Tibial artery (tissue), 4 donors: Measurements from ENCODE around the gene GPX1.
"Not testable (repeated sequence)": the region's sequence is repeated elsewhere in the genome, so short reads cannot be mapped to it uniquely, and the experiment has no call there.

ENCODE experiments used
- DNase-seq, 2 donors: peaks; one replicate each; pipeline ENCODE4 v3.0.0-alpha.2; 2019
- H3K27ac ChIP-seq, 2 donors: fragments of 200-600 bp; sonication (generic) in 1 of 2; 1 replicate in 1 of 2; 2 replicates in 1 of 2; pipeline ENCODE4 v1.5.1; 2018 to 2019; ENCODE audit warnings: mild to moderate bottlenecking in 1 of 2
- H3K27me3 ChIP-seq, 2 donors: fragments of 200-600 bp; sonication (generic) in 1 of 2; one replicate each; pipeline versions ENCODE4 v1.5.1 to v1.6.0; 2016 to 2019
- H3K36me3 ChIP-seq, 3 donors: fragments of 200-600 bp; sonication (generic) in 2 of 3; one replicate each; pipeline ENCODE4 v1.5.1; 2016 to 2019; ENCODE audit warnings: mild to moderate bottlenecking in 2 of 3
- H3K4me1 ChIP-seq, 4 donors: fragments of 200-600 bp; sonication (generic) in 2 of 4; 1 replicate in 3 of 4; 2 replicates in 1 of 4; pipeline ENCODE4 v1.5.1; 2016 to 2019
- H3K4me3 ChIP-seq, 2 donors: fragments of 200-600 bp; sonication (generic) in 1 of 2; 1 replicate in 1 of 2; 2 replicates in 1 of 2; pipeline ENCODE4 v1.5.1; 2018 to 2019; ENCODE audit warnings: mild to moderate bottlenecking in 2 of 2
- H3K9me3 ChIP-seq, 3 donors: fragments of 200-600 bp; sonication (generic) in 1 of 3; one replicate each; pipeline ENCODE4 v1.5.1; 2016 to 2019
- intact Hi-C: fragments of 100-400 bp; cut with DNase I; formaldehyde crosslinking; loops from one replicate; pipeline ENCODE4 v1.15.0; 2023; ENCODE audit warnings: low total_unique reads
- TF ChIP-seq, protein P1 (sequence below), 2 experiments: fragments of 200-600 bp in 1 of 2; fragments of 450-650 bp in 1 of 2; IDR thresholded peaks; one replicate each; pipeline ENCODE4 v1.5.1; 2017 to 2019; ENCODE audit warnings: antibody characterized with exemption in 2 of 2, mild to moderate bottlenecking in 1 of 2, moderate library complexity in 1 of 2

GPX1 gene

DNA sequence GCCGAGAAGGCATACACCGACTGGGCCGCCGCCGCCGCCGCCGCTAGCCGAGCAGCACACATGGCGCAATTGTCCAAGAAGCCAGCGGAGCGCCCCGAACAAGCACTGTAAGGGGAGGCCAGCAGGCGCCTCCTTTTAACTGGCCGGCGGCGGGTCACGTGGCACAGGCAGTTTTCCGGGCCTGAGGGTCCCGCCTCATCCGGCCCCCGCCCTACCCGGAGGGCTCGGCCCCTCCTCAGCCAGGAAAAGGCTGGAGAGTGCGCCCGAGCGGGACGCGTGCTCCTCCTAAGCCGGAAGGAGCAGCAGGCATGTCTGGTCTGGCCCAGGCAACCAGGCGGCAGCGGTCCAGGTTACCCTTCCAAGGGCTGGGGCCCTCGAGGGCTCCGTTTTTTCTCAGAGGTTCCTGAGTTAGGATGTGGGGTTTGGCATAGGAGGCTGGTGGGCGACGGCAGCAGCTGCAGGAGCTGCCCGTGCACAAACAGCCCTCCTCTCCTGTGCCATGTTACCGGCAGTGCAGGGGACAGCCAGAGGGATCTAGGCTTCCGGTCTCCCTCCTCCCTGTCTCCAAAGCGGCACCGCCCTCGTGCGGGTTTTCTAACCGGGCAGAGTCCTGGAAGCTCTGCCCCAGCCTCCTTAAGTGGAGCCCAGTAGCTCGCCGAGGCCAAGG, at the start of gene GPX1:
GPX1 (minus strand) TSS at position 137 of the 667 bp plus-strand sequence; CDS start at position 62, 75 bp downstream.
- H3K27ac ChIP-seq, result peak within 1 kb of the TSS; percentile 86 to 92
- H3K27me3 ChIP-seq, result no peaks in the 10 kb centered on the region
- peak within 1 kb of the TSS; percentile 75 to 84 for H3K4me3 ChIP-seq
- DNase-seq, result peak; percentile 96 to 97
- H3K36me3 ChIP-seq, result peaks cover 48 to 56% (median 52%) of the 10 kb centered on the region in 3 donors
- no peaks in the 10 kb centered on the region for H3K9me3 ChIP-seq
- TF ChIP-seq, protein P1, sequence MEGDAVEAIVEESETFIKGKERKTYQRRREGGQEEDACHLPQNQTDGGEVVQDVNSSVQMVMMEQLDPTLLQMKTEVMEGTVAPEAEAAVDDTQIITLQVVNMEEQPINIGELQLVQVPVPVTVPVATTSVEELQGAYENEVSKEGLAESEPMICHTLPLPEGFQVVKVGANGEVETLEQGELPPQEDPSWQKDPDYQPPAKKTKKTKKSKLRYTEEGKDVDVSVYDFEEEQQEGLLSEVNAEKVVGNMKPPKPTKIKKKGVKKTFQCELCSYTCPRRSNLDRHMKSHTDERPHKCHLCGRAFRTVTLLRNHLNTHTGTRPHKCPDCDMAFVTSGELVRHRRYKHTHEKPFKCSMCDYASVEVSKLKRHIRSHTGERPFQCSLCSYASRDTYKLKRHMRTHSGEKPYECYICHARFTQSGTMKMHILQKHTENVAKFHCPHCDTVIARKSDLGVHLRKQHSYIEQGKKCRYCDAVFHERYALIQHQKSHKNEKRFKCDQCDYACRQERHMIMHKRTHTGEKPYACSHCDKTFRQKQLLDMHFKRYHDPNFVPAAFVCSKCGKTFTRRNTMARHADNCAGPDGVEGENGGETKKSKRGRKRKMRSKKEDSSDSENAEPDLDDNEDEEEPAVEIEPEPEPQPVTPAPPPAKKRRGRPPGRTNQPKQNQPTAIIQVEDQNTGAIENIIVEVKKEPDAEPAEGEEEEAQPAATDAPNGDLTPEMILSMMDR (IDR thresholded peaks at IDR 0.05), result no peak
- intact Hi-C loops, result loop anchor here (10.0 kb wide), 1 partner anchor 46 kb away; no protein-coding TSS in a partner anchor
- H3K4me1 ChIP-seq, result peaks cover 0 to 41% (median 23%) of the 10 kb centered on the region in 4 donors

- Histone ChIP-seq H3K27me3 (no peaks in the 10 kb centered on the region), H3K27ac (peak overlapping the region; percentile 55 to 96), H3K9me3 (no peaks in the 10 kb centered on the region), H3K4me1 (peaks cover 0 to 77% (median 41%) of the 10 kb centered on the region in 4 donors), H3K4me3 (no peak overlapping the region), H3K36me3 (peaks cover 0 to 8% (median 6%) of the 10 kb centered on the region in 3 donors)
- intact Hi-C loops, result loop anchor here (10.0 kb wide), 1 partner anchor 52 kb away; the partner anchor contains the start of gene GPX1
- no peak for DNase-seq
- TF ChIP-seq, protein P1 (IDR thresholded peaks at IDR 0.05), result no peak
These were observed 48.7 kb upstream of the GPX1 start for GRCh38 chr3:49406571-49407565.

- DNase-seq, H3K27me3 ChIP-seq, H3K36me3 ChIP-seq, H3K9me3 ChIP-seq: not testable (repeated sequence)
- intact Hi-C loops, result loop anchor here (10.0 kb wide), 1 partner anchor 51 kb away; the partner anchor contains the start of gene GPX1
- Histone ChIP-seq H3K27ac (peak overlapping the region; percentile 55 to 96), H3K4me1 (peaks cover 0 to 87% (median 42%) of the 10 kb centered on the region in 4 donors), H3K4me3 (peak overlapping the region in 1 of 2 donors; percentile 11)
These were observed 47.4 kb upstream of the GPX1 start for GRCh38 chr3:49405570-49405969.

DNA sequence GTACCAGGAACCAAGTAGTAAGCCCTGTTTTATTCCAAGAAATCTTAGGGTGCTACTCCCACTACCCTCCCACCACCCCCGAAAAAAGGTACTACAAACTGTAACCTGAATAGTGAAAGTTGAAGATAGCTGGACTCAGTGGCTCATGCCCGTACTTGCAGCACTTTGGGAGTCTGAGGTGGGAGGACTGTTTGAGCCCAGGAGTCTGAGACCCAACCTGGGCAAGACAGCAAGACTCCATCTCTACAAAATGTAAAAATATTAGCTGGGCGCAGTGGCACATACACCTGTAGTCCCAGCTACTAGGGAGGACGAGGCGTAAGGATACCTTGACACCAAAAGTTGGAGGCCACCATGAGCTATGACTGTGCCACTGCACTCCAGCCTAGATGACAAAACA, 45.7 kb upstream of the GPX1 start:
- Histone ChIP-seq H3K9me3 (no peaks in the 10 kb centered on the region), H3K36me3 (peaks cover 0 to 8% (median 6%) of the 10 kb centered on the region in 3 donors), H3K27me3 (no peaks in the 10 kb centered on the region), H3K4me1 (peaks cover 0 to 86% (median 36%) of the 10 kb centered on the region in 4 donors), H3K27ac (no peak overlapping the region), H3K4me3 (no peak overlapping the region)
- intact Hi-C loops, result loop anchor here (10.0 kb wide), 1 partner anchor 49 kb away; the partner anchor contains the start of gene GPX1
- DNase-seq, result no peak
- TF ChIP-seq, protein P1 (IDR thresholded peaks at IDR 0.05), result no peak

GRCh38 chr3:49401766-49402165, 43.6 kb upstream of the GPX1 start:
- Histone ChIP-seq H3K4me3 (no peak overlapping the region), H3K36me3 (peaks cover 0 to 8% (median 6%) of the 10 kb centered on the region in 3 donors), H3K4me1 (peaks cover 0 to 83% (median 34%) of the 10 kb centered on the region in 4 donors), H3K9me3 (no peaks in the 10 kb centered on the region), H3K27me3 (no peaks in the 10 kb centered on the region), H3K27ac (no peak overlapping the region)
- intact Hi-C loops, result loop anchor here (10.0 kb wide), 1 partner anchor 47 kb away; the partner anchor contains the start of gene GPX1
- TF ChIP-seq, protein P1 (IDR thresholded peaks at IDR 0.05), result no peak
- no peak for DNase-seq
